HepG2 (cell line): ENCODE measurements around the gene FNDC8. TPM values are rescaled to one million over a fixed set of nuclear protein-coding genes. Genes with fewer than 3 reads are reported as not detected.
A peak's percentile ranks its signal among the peaks of the same experiment; 100 is the strongest.

Experiments used
- AFF4 ChIP-seq: sonication (generic); formaldehyde crosslinking; IDR thresholded peaks from 2 replicates; pipeline ENCODE4 v1.4.0; 2020; ENCODE audit warnings: missing genetic modification reagents
- AGO1 ChIP-seq: fragments of 200-400 bp; formaldehyde crosslinking; IDR thresholded peaks from 2 replicates; pipeline ENCODE4 v1.6.1; 2017; ENCODE audit warnings: mild to moderate bottlenecking, low read depth, low read length, moderate library complexity; ENCODE audit not compliant: poor library complexity, severe bottlenecking
- ARHGAP35 ChIP-seq: sonication (generic); formaldehyde crosslinking; IDR thresholded peaks from 2 replicates; pipeline ENCODE4 v1.9.0; 2022; ENCODE audit warnings: mild to moderate bottlenecking, inconsistent platforms, moderate library complexity, missing genetic modification reagents, borderline replicate concordance
- FLYWCH1 ChIP-seq: sonication (generic); formaldehyde crosslinking; IDR thresholded peaks from 2 replicates; pipeline ENCODE4 v1.8.1; 2023; ENCODE audit warnings: mild to moderate bottlenecking, missing genetic modification reagents
- HDAC2 ChIP-seq: sonication (generic); formaldehyde crosslinking; IDR thresholded peaks from 2 replicates; pipeline ENCODE4 v1.4.0; 2020; ENCODE audit warnings: missing genetic modification reagents
- HHEX ChIP-seq: IDR thresholded peaks from 2 replicates; pipeline ENCODE4 v1.6.1; 2016; ENCODE audit warnings: control low read depth
- NFYC ChIP-seq: IDR thresholded peaks from 2 replicates; pipeline ENCODE4 v1.6.1; 2016; ENCODE audit warnings: missing genetic modification reagents, missing compliant biosample characterization
- NR2F6 ChIP-seq, 2 experiments: IDR thresholded peaks; 2 replicates each; pipeline ENCODE4 v1.6.1; 2016; ENCODE audit warnings: antibody characterized with exemption in 1 of 2, mild to moderate bottlenecking in 1 of 2
- PLSCR1 ChIP-seq: sonication (generic); formaldehyde crosslinking; IDR thresholded peaks from 2 replicates; pipeline ENCODE4 v1.5.0; 2020; ENCODE audit warnings: missing genetic modification reagents, mild to moderate bottlenecking, borderline replicate concordance
- TOPORS ChIP-seq: sonication (generic); formaldehyde crosslinking; IDR thresholded peaks from 2 replicates; pipeline ENCODE4 v1.8.0; 2023; ENCODE audit warnings: mild to moderate bottlenecking, missing genetic modification reagents
- ZNF264 ChIP-seq: sonication (generic); formaldehyde crosslinking; IDR thresholded peaks from 2 replicates; pipeline ENCODE4 v1.4.0; 2020; ENCODE audit warnings: missing genetic modification reagents
- ZNF407 ChIP-seq: sonication (generic); formaldehyde crosslinking; IDR thresholded peaks from one replicate; pipeline ENCODE4 v1.5.1; 2020; ENCODE audit warnings: mild to moderate bottlenecking, missing genetic modification reagents; ENCODE audit errors: not compliant biosample characterization
- ZNF709 ChIP-seq: sonication (generic); formaldehyde crosslinking; IDR thresholded peaks from 2 replicates; pipeline ENCODE4 v1.5.0; 2020; ENCODE audit warnings: mild to moderate bottlenecking, missing genetic modification reagents
- ZNF761 ChIP-seq: sonication (generic); formaldehyde crosslinking; conservative IDR thresholded peaks from 2 replicates; pipeline ENCODE4 v1.4.0; 2020; ENCODE audit warnings: mild to moderate bottlenecking, missing genetic modification reagents
- polyA plus RNA-seq, 8 experiments: library from polyadenylated mRNA; depleted of rRNA in 3 of 8; stranded (reverse) in 7 of 8; unstranded in 1 of 8; fragments of >200 nt; fragmentation: Illumina TruSeq in 4 of 8; extraction: Trizol in 4 of 8; gene quantifications; 2 replicates each; pipeline versions ENCODE4 v1.2.1 to v1.2.3, GENCODE V29; 2011 to 2016; ENCODE audit warnings: low read depth in 4 of 8, missing spikeins in 1 of 8, mixed read lengths in 1 of 8; ENCODE audit not compliant: insufficient read depth in 1 of 8
- total RNA-seq, 5 experiments: library from RNA; depleted of rRNA; stranded (reverse); fragments of >200 nt; fragmentation: Illumina TruSeq; extraction: Trizol; gene quantifications; 2 replicates each; pipeline ENCODE4 v1.2.3, GENCODE V29; 2016; ENCODE audit warnings: low read depth in 1 of 5

FNDC8 gene
- total and polyA plus RNA-seq, 2 of the 13 experiments (the other 11 are each of a cell fraction or from before 2014, with no cell fraction given) = not detected

GRCh38 chr17:35141681-35142466 lies 20.5 kb downstream of the FNDC8 start, which contains the start of gene NLE1 (continued):
- TF ChIP-seq ZNF407 (CRISPR knock-in tag) (no peak), TOPORS (CRISPR knock-in tag) (0 out of 2 replicates have a peak, but pooled peaks have one; percentile 46), NFYC (CRISPR knock-in tag) (peak; percentile 18; the same call in 1 of the 2 replicates), ARHGAP35 (0 out of 2 replicates have a peak, but pooled peaks have one; percentile 27), AFF4 (CRISPR knock-in tag) (no peak), HHEX (CRISPR knock-in tag) (no peak), ZNF761 (CRISPR knock-in tag) (peak; percentile 88; the same call in 1 of the 2 replicates), ZNF709 (CRISPR knock-in tag) (peak; percentile 52; the same call in 1 of the 2 replicates), NR2F6 (IDR thresholded peaks at IDR 0.05) (no peak), NR2F6 (CRISPR knock-in tag; IDR thresholded peaks at IDR 0.05) (peak; percentile 44; the same call in 1 of the 2 replicates), ZNF264 (no peak), AGO1 (no peak), HDAC2 (CRISPR knock-in tag) (peak; percentile 81), FLYWCH1 (CRISPR knock-in tag) (no peak), PLSCR1 (CRISPR knock-in tag) (no peak)
